ENCODE measurements around the gene HNRNPC. TPM values are rescaled to one million over a fixed set of nuclear protein-coding genes. Genes with fewer than 3 reads are reported as not detected.
"Not testable (repeated sequence)": the region's sequence is repeated elsewhere in the genome, so short reads cannot be mapped to it uniquely, and the experiment has no call there.

The HNRNPC gene
- polyA plus RNA-seq (2013, experiment 1 of 2) = 666 TPM
- polyA plus RNA-seq (2013, experiment 2 of 2) = 685 TPM

DNA sequence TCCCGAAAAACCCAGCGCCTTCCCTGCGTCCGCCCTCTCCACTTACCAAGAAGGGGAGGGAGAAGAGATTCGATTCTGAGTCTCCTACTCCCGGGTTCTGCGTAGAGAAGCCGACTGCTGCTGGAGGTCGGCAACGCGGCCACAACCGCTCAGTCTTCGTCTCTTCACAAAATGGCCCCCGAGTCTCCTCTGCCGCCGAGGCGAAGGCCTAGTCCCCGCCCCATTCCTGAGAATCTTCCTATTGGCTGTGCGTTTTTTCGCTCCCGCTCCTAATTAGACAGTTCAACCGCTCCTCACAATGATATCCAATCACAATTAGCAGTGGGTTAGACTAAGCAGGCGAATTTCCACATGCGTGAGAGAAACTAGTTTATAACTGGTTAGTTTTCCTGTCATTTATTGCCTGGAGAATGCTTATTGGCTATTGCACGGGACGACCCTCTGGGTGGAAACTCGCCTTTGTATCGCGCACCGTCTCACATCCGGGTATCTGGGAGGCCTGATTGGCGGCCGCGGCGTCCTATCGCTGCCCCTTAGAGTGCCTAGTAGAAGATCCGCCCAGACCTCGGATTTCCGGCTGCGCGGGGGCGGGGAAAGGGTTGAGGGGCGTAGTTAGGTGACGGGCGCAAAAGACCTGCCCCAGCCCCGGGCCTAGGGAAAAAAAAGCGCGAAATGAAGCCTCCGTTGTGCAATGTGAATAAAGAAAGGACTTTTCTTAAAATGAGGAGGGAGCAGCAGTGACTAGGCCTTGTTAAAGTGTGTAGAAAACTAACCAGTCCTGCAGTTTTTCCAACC lies at the start of gene HNRNPC:
Gene HNRNPC (minus strand): TSS at position 191 of the 795 bp plus-strand sequence. CDS start 35,249 bp downstream, outside the sequence.
- Histone ChIP-seq H3K4me3 (ENCODE audit: extremely low read depth, insufficient read depth, low read length, poor library complexity, severe bottlenecking) (peak within 1 kb of the TSS; percentile 98), H3K9me3 (ENCODE audit: control insufficient read depth, low read length) (no peaks in the 10 kb centered on the region), H3K4me1 (ENCODE audit: control insufficient read depth, insufficient read depth, low read length, poor library complexity, severe bottlenecking) (peaks cover 19% of the 10 kb centered on the region), H3K36me3 (ENCODE audit: control insufficient read depth, insufficient read depth, low read length) (peaks cover 41% of the 10 kb centered on the region), H3K27ac (ENCODE audit: low read depth, low read length, severe bottlenecking) (peak within 1 kb of the TSS; percentile 93)
- 0 to 1% methylated on average over 37 to 40 of the region's 49 CpGs for WGBS, 2 experiments (ENCODE audit: insufficient coverage in 2 of 2)

- Histone ChIP-seq H3K9me3 (ENCODE audit: control insufficient read depth, low read length) (no peaks in the 10 kb centered on the region), H3K27ac (ENCODE audit: low read depth, low read length, severe bottlenecking) (no peak overlapping the region), H3K4me1 (ENCODE audit: control insufficient read depth, insufficient read depth, low read length, poor library complexity, severe bottlenecking) (no peaks in the 10 kb centered on the region), H3K36me3 (ENCODE audit: control insufficient read depth, insufficient read depth, low read length) (no peaks in the 10 kb centered on the region), H3K4me3 (ENCODE audit: extremely low read depth, insufficient read depth, low read length, poor library complexity, severe bottlenecking) (no peak overlapping the region)
- 83 to 100% methylated on average over 3 of the region's 3 CpGs for WGBS, 2 experiments (ENCODE audit: insufficient coverage in 2 of 2)
Measured at GRCh38 chr14:21317398-21317797, 48.2 kb upstream of the HNRNPC start.

GRCh38 chr14:21313512-21313911 lies 44.3 kb upstream of the HNRNPC start:
- Histone ChIP-seq H3K4me1 (ENCODE audit: control insufficient read depth, insufficient read depth, low read length, poor library complexity, severe bottlenecking) (no peaks in the 10 kb centered on the region), H3K4me3 (ENCODE audit: extremely low read depth, insufficient read depth, low read length, poor library complexity, severe bottlenecking) (no peak overlapping the region), H3K9me3 (ENCODE audit: control insufficient read depth, low read length) (no peaks in the 10 kb centered on the region), H3K36me3 (ENCODE audit: control insufficient read depth, insufficient read depth, low read length) (no peaks in the 10 kb centered on the region), H3K27ac (ENCODE audit: low read depth, low read length, severe bottlenecking) (no peak overlapping the region)
- 91 to 93% methylated on average over 10 to 12 of the region's 12 CpGs for WGBS, 2 experiments (ENCODE audit: insufficient coverage in 2 of 2)

DNA sequence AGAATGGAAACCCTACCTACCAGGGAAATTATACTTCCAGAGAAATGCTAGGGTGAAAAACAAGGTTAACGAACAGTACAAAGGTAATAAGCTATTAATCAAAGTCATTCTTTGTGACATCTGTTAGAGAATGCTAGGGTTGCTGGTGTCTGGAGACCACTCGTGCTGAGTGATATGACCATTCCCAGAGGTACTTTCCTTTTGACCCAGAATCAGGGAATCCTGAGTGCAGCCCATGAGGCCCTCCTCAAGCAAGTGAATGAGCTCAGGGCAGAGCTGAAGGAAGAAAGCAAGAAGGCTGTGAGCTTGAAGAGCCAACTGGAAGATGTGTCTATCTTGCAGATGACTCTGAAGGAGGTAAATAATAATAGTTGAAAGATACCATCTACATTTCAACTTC lies 42.4 kb upstream of the HNRNPC start:
- H3K4me1 ChIP-seq (ENCODE audit: control insufficient read depth, insufficient read depth, low read length, poor library complexity, severe bottlenecking) = no peaks in the 10 kb centered on the region
- H3K36me3 ChIP-seq (ENCODE audit: control insufficient read depth, insufficient read depth, low read length) = no peaks in the 10 kb centered on the region
- H3K4me3 ChIP-seq (ENCODE audit: extremely low read depth, insufficient read depth, low read length, poor library complexity, severe bottlenecking) = no peak overlapping the region
- H3K9me3 ChIP-seq (ENCODE audit: control insufficient read depth, low read length) = no peaks in the 10 kb centered on the region
- WGBS, 2 experiments (ENCODE audit: insufficient coverage in 2 of 2) = 89 to 100% methylated on average over 1 of the region's 2 CpGs
- H3K27ac ChIP-seq (ENCODE audit: low read depth, low read length, severe bottlenecking) = no peak overlapping the region

DNA sequence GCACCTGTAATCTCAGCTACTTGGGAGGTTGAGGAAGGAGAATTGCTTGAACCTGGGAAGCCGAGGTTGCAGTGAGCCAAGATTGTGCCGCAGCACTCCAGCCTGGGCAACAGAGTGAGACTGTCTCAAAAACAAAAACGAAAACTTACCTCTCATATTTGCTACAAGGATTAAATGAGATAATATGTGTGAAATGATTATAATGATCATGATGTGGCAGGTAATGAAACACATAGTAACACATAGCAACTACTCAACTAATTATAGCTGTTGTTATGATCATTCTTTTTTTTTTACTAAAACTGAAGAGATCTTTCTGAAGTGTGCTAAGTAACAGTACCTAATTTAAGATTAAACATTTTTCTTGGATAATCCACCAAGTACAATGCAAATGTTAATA lies 40.7 kb upstream of the HNRNPC start:
- WGBS, 2 experiments (ENCODE audit: insufficient coverage in 2 of 2) = 100% methylated on average over 1 of the region's 3 CpGs; no CpG with 5 or more reads in 1 of the 2 experiments
- no peaks in the 10 kb centered on the region for H3K36me3 ChIP-seq (ENCODE audit: control insufficient read depth, insufficient read depth, low read length)

DNA sequence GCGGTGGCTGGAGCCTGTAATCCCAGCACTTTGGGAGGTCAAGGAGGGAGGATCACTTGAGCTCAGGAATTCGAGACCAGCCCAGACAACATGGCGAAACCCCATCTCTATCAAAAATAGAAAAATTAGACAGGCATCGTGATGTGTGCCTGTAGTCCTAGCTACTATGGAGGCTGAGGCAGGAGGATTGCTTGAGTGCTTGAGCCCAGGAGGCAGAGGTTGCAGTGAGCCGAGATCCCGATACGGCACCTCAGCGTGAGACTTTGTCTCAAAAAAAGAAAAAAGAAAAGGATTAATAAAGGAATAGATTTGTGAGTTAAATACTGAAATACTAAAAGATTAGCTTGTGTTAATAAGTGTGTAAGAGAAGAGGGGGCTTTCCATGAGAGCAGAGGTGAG lies 40.0 kb upstream of the HNRNPC start:
- no peaks in the 10 kb centered on the region for H3K9me3 ChIP-seq (ENCODE audit: control insufficient read depth, low read length)
- 70 to 76% methylated on average over 6 to 7 of the region's 8 CpGs for WGBS, 2 experiments (ENCODE audit: insufficient coverage in 2 of 2)
- peak overlapping the region; percentile 24 for H3K4me3 ChIP-seq (ENCODE audit: extremely low read depth, insufficient read depth, low read length, poor library complexity, severe bottlenecking)
- no peaks in the 10 kb centered on the region for H3K4me1 ChIP-seq (ENCODE audit: control insufficient read depth, insufficient read depth, low read length, poor library complexity, severe bottlenecking)
- H3K36me3 ChIP-seq (ENCODE audit: control insufficient read depth, insufficient read depth, low read length) = no peaks in the 10 kb centered on the region
- H3K27ac ChIP-seq (ENCODE audit: low read depth, low read length, severe bottlenecking) = peak overlapping the region; percentile 49

More for the DNA sequence above, 40.7 kb upstream of the HNRNPC start:
- no peaks in the 10 kb centered on the region for H3K4me1 ChIP-seq (ENCODE audit: control insufficient read depth, insufficient read depth, low read length, poor library complexity, severe bottlenecking)
- H3K9me3 ChIP-seq (ENCODE audit: control insufficient read depth, low read length) = no peaks in the 10 kb centered on the region
- H3K27ac ChIP-seq (ENCODE audit: low read depth, low read length, severe bottlenecking) = no peak overlapping the region
- no peak overlapping the region for H3K4me3 ChIP-seq (ENCODE audit: extremely low read depth, insufficient read depth, low read length, poor library complexity, severe bottlenecking)

- Histone ChIP-seq H3K27ac (ENCODE audit: low read depth, low read length, severe bottlenecking) (peak overlapping the region; percentile 74), H3K4me1 (ENCODE audit: control insufficient read depth, insufficient read depth, low read length, poor library complexity, severe bottlenecking) (no peaks in the 10 kb centered on the region), H3K36me3 (ENCODE audit: control insufficient read depth, insufficient read depth, low read length) (no peaks in the 10 kb centered on the region), H3K9me3 (ENCODE audit: control insufficient read depth, low read length) (no peaks in the 10 kb centered on the region), H3K4me3 (ENCODE audit: extremely low read depth, insufficient read depth, low read length, poor library complexity, severe bottlenecking) (peak overlapping the region; percentile 24)
- WGBS, 2 experiments (ENCODE audit: insufficient coverage in 2 of 2) = 8% methylated on average over 13 to 16 of the region's 16 CpGs
Measured at GRCh38 chr14:21308479-21309237, 39.4 kb upstream of the HNRNPC start.

DNA sequence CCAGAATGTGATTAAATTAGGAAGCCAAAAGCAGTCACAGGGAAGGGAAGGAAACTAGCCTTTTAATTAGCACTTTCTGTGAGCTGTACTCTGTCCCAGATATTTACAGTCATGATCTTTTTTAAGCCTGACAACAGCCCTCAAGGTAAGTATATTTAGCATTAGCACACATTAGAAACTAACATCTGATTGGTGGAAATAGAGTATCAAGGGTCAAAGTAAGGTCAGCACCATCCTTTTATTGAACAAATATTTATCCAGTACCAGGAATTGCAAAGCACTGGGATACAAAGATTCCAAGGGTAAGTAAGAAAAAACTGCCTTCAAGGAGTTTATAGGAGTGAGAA lies 38.9 kb upstream of the HNRNPC start:
- Histone ChIP-seq H3K4me3 (ENCODE audit: extremely low read depth, insufficient read depth, low read length, poor library complexity, severe bottlenecking) (no peak overlapping the region), H3K36me3 (ENCODE audit: control insufficient read depth, insufficient read depth, low read length) (no peaks in the 10 kb centered on the region), H3K27ac (ENCODE audit: low read depth, low read length, severe bottlenecking) (peak overlapping the region; percentile 74), H3K4me1 (ENCODE audit: control insufficient read depth, insufficient read depth, low read length, poor library complexity, severe bottlenecking) (no peaks in the 10 kb centered on the region), H3K9me3 (ENCODE audit: control insufficient read depth, low read length) (no peaks in the 10 kb centered on the region)

- no peaks in the 10 kb centered on the region for H3K4me1 ChIP-seq (ENCODE audit: control insufficient read depth, insufficient read depth, low read length, poor library complexity, severe bottlenecking)
- H3K36me3 ChIP-seq (ENCODE audit: control insufficient read depth, insufficient read depth, low read length) = no peaks in the 10 kb centered on the region
- WGBS, 2 experiments (ENCODE audit: insufficient coverage in 2 of 2) = 83 to 100% methylated on average over 1 to 2 of the region's 3 CpGs
- no peaks in the 10 kb centered on the region for H3K9me3 ChIP-seq (ENCODE audit: control insufficient read depth, low read length)
- no peak overlapping the region for H3K4me3 ChIP-seq (ENCODE audit: extremely low read depth, insufficient read depth, low read length, poor library complexity, severe bottlenecking)
- no peak overlapping the region for H3K27ac ChIP-seq (ENCODE audit: low read depth, low read length, severe bottlenecking)
Measured at GRCh38 chr14:21307637-21308036, 38.4 kb upstream of the HNRNPC start.

GRCh38 chr14:21302836-21303140 lies 33.5 kb upstream of the HNRNPC start:
- not testable (repeated sequence) for H3K4me3 ChIP-seq (ENCODE audit: extremely low read depth, insufficient read depth, low read length, poor library complexity, severe bottlenecking); H3K36me3 ChIP-seq (ENCODE audit: control insufficient read depth, insufficient read depth, low read length); H3K27ac ChIP-seq (ENCODE audit: low read depth, low read length, severe bottlenecking); H3K4me1 ChIP-seq (ENCODE audit: control insufficient read depth, insufficient read depth, low read length, poor library complexity, severe bottlenecking); H3K9me3 ChIP-seq (ENCODE audit: control insufficient read depth, low read length)
- 78 to 100% methylated on average over 1 of the region's 2 CpGs for WGBS, 2 experiments (ENCODE audit: insufficient coverage in 2 of 2)
